GM21515 (cell line): ENCODE data around the gene ADGRL3.
"Not testable (repeated sequence)": the region's sequence is repeated elsewhere in the genome, so short reads cannot be mapped to it uniquely, and the experiment has no call there.

Experiments
- ATAC-seq: cut with Tn5 transposase; IDR thresholded peaks from one replicate; pipeline ENCODE4 v1.9.1; 2021; ENCODE audit not compliant: unreplicated experiment

The ADGRL3 gene

GRCh38 chr4:61204353-61205060 is 4.4 kb downstream of the ADGRL3 start:
- ATAC-seq = no peak

GRCh38 chr4:61205066-61205465 is 4.9 kb downstream of the ADGRL3 start:
- no peak for ATAC-seq

GRCh38 chr4:61207156-61207555 is 7.0 kb downstream of the ADGRL3 start:
- not testable (repeated sequence) for ATAC-seq

- ATAC-seq = no peak
These were observed 10.2 kb downstream of the ADGRL3 start for GRCh38 chr4:61210186-61210939.

GRCh38 chr4:61211781-61212180 is 11.7 kb downstream of the ADGRL3 start:
- ATAC-seq = no peak

GRCh38 chr4:61212788-61213187 is 12.7 kb downstream of the ADGRL3 start:
- ATAC-seq = no peak

- ATAC-seq = no peak
These were observed 14.6 kb downstream of the ADGRL3 start for GRCh38 chr4:61214680-61215079.

- ATAC-seq = no peak
These were observed 17.1 kb downstream of the ADGRL3 start for GRCh38 chr4:61217222-61217621.

- ATAC-seq = no peak
These were observed 20.4 kb downstream of the ADGRL3 start for GRCh38 chr4:61220556-61220955.

- no peak for ATAC-seq
These were observed 23.3 kb downstream of the ADGRL3 start for GRCh38 chr4:61223385-61223784.

- no peak for ATAC-seq
These were observed 24.4 kb downstream of the ADGRL3 start for GRCh38 chr4:61224573-61224972.

- ATAC-seq = no peak
These were observed 25.5 kb downstream of the ADGRL3 start for GRCh38 chr4:61225656-61226055.

- no peak for ATAC-seq
These were observed 31.3 kb downstream of the ADGRL3 start for GRCh38 chr4:61231421-61231820.

GRCh38 chr4:61239250-61239649 is 39.1 kb downstream of the ADGRL3 start:
- no peak for ATAC-seq

- no peak for ATAC-seq
These were observed 43.8 kb downstream of the ADGRL3 start for GRCh38 chr4:61243962-61244361.

GRCh38 chr4:61245069-61245714 is 45.1 kb downstream of the ADGRL3 start:
- no peak for ATAC-seq

- no peak for ATAC-seq
These were observed 45.9 kb downstream of the ADGRL3 start for GRCh38 chr4:61246034-61246433.

- no peak for ATAC-seq
These were observed 48.6 kb downstream of the ADGRL3 start for GRCh38 chr4:61248705-61249104.

- ATAC-seq = no peak
These were observed 51.0 kb downstream of the ADGRL3 start for GRCh38 chr4:61251129-61251528.

GRCh38 chr4:61254406-61254805 is 54.3 kb downstream of the ADGRL3 start:
- ATAC-seq = no peak

- no peak for ATAC-seq
These were observed 73.1 kb downstream of the ADGRL3 start for GRCh38 chr4:61273233-61273632.

- no peak for ATAC-seq
These were observed 74.2 kb downstream of the ADGRL3 start for GRCh38 chr4:61274286-61274685.
